GM19328 (cell line): ENCODE measurements around the gene TRPT1.
A peak's percentile ranks its signal among the peaks of the same experiment; 100 is the strongest.

Experiments used
- ATAC-seq: cut with Tn5 transposase; IDR thresholded peaks from one replicate; pipeline ENCODE4 v1.9.1; 2021; ENCODE audit warnings: mild to moderate bottlenecking, moderate library complexity; ENCODE audit not compliant: unreplicated experiment

The TRPT1 gene

GRCh38 chr11:64245797-64246620 lies 20.0 kb upstream of the TRPT1 start:
- no peak for ATAC-seq

DNA sequence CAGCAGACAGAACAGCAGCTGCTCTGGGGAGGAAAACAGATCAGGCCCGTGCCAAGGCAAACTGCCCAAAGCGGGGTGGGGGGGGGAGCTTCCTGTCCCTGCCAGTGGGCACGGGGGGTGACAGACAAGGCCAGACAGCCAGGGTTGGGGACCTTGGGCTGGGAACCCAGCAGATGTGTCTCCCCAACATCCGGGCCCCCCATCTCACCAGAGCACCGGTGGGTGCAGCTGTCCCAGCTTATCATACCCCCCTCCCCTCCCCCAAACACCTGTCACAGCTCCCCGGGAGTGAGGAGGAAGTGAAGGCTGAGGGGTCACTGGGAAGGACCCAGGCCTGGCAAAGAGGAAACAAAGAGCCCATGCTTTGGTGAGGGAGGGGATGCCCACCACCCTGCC lies 19.4 kb upstream of the TRPT1 start:
- no peak for ATAC-seq

DNA sequence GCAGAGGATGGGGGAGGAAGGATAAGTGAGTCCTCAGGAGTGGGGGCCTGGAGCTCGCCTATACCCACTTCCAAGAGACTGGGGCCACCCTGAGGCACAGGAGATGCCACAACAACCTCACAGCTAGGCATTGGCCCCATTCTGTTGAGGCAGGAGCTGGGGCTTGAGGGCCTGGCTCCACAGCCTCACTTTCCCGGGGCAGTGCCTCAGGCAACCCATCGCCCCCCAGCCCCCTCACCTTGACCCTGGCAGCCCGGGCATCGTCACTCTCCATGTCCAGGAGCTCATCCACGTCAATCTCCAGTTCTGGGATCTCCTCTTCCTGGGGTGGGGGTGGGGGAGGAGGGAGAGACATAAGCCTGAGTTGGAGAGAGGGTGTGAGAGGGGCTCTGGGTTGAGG lies 19.0 kb upstream of the TRPT1 start:
- no peak for ATAC-seq

GRCh38 chr11:64244107-64244506 lies 18.1 kb upstream of the TRPT1 start:
- ATAC-seq, result no peak

DNA sequence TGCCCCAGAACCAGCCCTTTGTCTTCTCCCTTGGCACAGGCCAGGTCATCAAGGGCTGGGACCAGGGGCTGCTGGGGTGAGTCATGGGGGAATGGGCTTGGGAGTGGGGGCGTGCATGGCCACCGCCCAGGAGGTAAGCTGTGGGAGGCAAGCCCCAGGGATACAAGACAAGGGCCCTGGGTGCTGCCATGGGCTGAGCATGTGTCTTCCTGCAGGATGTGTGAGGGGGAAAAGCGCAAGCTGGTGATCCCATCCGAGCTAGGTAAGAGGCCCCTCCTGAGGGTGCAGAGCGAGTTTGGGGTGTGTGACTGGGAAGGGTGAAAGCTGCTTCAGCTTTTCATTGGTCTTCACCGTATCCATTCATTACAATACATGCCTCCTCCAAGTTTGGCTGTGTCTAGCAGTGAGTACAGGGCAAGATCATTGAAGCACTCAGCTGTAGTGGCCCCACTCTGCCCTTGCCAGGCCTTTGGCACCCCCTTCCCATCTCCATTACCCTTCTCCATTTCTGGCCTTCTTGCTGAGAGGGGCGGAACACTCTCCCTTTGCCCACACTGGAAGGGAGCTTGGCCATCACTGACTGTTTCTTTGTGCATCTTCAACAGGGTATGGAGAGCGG lies 17.4 kb upstream of the TRPT1 start:
- ATAC-seq, result no peak

DNA sequence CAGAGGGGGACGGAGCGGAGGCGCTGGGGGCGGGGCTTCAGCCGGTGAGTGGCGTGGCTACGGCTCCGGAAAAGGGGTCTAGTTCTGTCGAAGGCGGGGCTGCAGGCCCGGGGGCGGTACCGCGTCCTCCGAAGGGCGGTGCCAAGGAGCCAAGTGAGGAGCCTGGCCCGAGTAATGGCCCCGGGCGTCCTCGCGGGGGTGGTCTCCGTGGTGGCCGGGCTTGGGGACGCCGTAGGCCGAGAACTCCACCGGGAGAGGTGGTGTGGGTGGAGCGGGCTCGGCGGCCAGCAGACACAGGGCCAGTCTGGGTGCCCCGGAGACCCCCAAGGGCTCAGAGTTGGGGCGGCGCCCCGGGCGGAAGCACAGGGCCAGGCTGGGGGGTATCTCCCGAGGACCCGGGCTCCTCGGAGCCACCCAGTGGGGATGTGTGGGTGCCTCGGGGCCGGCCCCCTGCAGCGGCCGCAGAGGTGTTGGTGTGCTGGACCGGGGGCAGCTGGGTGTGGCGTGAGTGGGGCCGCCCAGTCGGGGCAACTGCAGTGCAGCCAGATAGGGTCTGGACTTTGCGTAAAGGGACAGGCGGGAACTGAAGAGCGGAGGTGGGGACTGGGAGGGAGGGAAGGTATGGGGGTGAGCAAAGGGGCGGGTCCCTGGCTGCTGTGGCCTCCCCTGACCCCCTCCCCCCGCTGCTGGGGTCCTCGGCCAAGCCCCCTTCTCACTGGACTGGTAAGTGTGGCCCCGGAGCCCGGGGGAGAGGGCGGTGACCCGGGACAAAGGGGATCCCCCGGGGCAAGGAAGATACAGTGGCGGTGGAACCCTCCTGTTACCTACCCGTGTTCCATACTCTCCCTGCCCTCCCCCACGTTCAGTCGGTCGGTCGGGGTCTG lies 15.7 kb upstream of the TRPT1 start:
- peak; percentile 2 for ATAC-seq

- ATAC-seq, result peak; percentile 74
Observed at GRCh38 chr11:64241241-64241490, 15.2 kb upstream of the TRPT1 start.

GRCh38 chr11:64240435-64241240 lies 14.7 kb upstream of the TRPT1 start, which contains the start of gene FKBP2:
Gene FKBP2, plus strand, starts transcription at chr11:64241095. Its CDS starts 1,293 bp downstream, at chr11:64242388.
- ATAC-seq, result peak; percentile 56

- ATAC-seq, result no peak
Observed at GRCh38 chr11:64239662-64240434, 13.9 kb upstream of the TRPT1 start.

- no peak for ATAC-seq
Observed at GRCh38 chr11:64238999-64239398, 13.0 kb upstream of the TRPT1 start.

GRCh38 chr11:64238076-64238475 lies 12.1 kb upstream of the TRPT1 start:
- no peak for ATAC-seq

DNA sequence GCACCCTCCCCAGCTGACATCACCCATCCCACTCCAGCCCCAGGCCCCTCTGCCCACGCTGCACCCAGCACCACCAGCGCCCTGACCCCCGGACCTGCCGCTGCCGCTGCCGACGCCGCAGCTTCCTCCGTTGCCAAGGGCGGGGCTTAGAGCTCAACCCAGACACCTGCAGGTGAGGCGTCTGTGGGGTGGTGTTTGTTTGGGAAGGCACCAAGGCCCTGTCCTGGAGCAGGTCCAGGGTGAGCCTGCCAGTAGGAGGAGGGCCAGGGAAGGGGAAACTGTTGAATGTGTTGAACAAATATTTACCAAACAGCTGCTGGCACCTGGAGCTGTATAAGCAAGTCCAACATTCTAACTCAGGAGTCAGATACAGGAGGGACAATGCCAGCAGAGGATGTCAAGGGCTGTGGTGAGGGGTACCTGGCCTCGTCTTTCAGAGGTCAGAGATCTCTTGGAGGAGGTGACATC lies 11.5 kb upstream of the TRPT1 start:
- ATAC-seq, result no peak

DNA sequence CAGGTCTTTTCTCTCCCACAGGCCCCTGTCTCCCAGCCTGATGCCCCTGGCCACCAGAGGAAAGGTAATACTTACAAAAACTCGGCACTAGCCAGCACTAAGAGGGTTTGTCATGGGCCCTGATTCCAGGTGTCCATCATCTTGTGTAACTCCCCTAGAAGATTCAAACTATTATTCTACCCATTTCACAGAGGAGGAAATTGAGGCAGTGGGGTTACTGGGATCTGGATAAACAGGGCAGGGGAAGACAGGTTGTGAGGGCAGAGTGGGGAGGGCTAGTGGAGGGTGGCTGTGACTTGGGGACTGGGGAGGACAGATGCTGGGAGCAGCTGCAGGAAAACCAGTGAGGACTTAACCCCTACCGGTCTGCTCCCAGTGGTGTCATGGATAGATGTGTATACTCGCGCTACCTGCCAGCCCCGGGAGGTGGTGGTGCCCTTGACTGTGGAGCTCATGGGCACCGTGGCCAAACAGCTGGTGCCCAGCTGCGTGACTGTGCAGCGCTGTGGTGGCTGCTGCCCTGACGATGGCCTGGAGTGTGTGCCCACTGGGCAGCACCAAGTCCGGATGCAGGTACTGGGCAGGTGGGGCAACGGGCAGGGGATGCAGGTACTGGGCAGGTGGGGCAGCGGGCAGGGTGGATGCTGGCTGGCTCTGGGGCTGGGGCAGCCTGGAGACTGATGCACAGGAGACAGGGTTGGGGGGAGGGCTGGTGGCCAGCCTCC lies 9.6 kb upstream of the TRPT1 start:
- no peak for ATAC-seq

GRCh38 chr11:64234647-64235379 lies 8.8 kb upstream of the TRPT1 start:
- ATAC-seq, result no peak

DNA sequence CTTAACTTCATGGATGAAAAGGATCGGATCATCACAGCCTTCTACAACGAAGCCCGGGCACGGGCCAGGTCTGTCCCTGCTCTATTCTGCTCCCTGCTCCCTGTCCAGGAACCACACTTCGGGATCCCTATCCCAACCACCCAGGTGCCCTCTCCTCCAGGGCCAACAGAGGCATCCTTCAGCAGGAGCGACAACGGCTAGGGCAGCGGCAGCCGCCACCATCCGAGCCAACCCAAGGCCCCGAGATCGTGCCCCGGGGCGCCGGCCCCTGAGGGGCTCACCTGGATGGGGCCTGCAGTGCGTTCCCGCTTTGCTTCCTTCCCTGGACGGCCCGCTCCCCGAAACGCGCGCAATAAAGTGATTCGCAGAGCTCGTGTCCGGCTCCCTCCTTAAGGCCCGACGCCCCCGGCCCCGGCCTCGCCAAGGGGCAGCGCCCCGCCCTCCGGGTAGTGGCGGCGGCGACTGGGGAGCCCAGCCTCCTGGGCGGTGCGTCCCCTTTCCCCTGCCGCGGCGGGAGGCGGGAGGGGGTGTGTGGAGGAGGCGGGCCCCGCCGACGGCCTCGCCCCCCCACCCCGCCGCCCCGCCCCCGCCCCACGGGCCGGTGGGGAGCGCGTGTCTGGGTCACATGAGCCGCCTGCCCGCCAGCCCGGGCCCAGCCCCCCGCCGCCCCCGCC lies 8.1 kb upstream of the TRPT1 start, which contains the start of gene VEGFB:
TSS of gene VEGFB (plus strand) at position 672 of the 674 bp plus-strand sequence. CDS start 250 bp downstream, outside the sequence.
- ATAC-seq, result no peak

DNA sequence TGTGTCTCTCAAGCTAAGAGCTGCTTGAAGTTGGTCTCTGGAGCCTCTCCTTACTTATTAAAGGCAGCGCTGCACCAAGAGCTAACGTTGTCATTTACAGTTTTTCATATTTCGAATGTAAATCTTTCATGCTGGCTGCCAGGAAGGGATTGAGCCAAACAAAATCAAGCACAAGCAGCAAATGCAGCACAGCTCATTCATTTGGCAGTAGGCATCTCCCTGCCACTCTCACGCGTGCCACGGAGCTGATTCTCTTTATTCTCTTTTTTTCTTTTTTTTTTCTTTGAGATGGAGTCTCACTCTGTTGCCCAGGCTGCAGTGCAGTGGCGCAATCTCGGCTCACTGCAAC lies 7.0 kb upstream of the TRPT1 start:
- no peak for ATAC-seq

GRCh38 chr11:64232182-64232966 lies 6.4 kb upstream of the TRPT1 start:
- ATAC-seq, result no peak
